HL-60 (cell line): Measurements from ENCODE around the gene ZBTB47.

Experiments used
- DNase-seq, 2 experiments: peaks; one replicate each; pipeline ENCODE4 v3.0.0-alpha.2; 2010 to 2020; ENCODE audit warnings: low read depth in 1 of 2, low spot score in 1 of 2
- H3K27ac ChIP-seq: fragments of 250-450 bp; sonication (Bioruptor Pico); replicated peaks from 2 replicates; pipeline ENCODE4 v1.5.1; 2020; ENCODE audit warnings: mild to moderate bottlenecking, moderate library complexity
- H3K27me3 ChIP-seq: fragments of 250-450 bp; sonication (Bioruptor Pico); 2 replicates; pipeline ENCODE4 v1.5.1; 2021; ENCODE audit warnings: mild to moderate bottlenecking, moderate library complexity; ENCODE audit not compliant: insufficient read depth, poor library complexity, severe bottlenecking
- H3K4me3 ChIP-seq: replicated peaks from 2 replicates; pipeline ENCODE4 v1.5.1; 2011; ENCODE audit warnings: mild to moderate bottlenecking, control low read depth, low read length; ENCODE audit not compliant: insufficient read depth
- GABPA ChIP-seq: IDR thresholded peaks from 2 replicates; pipeline ENCODE4 v1.6.1; 2012; ENCODE audit warnings: low read depth
- POLR2AphosphoS5 ChIP-seq: IDR thresholded peaks from 2 replicates; pipeline ENCODE4 v1.6.1; 2012; ENCODE audit warnings: low read depth
- SPI1 ChIP-seq: IDR thresholded peaks from 2 replicates; pipeline ENCODE4 v1.6.1; 2012; ENCODE audit warnings: low read depth, mild to moderate bottlenecking, borderline replicate concordance
- TF ChIP-seq, protein P1 (sequence below): IDR thresholded peaks from 2 replicates; pipeline ENCODE4 v1.6.1; 2012; ENCODE audit warnings: low read depth; ENCODE audit not compliant: insufficient replicate concordance
- TF ChIP-seq, protein P2 (sequence below): IDR thresholded peaks from one replicate; pipeline ENCODE4 v1.5.1; 2011; ENCODE audit warnings: low read length, control low read depth, inconsistent platforms; ENCODE audit not compliant: insufficient read depth

ZBTB47 gene

DNA sequence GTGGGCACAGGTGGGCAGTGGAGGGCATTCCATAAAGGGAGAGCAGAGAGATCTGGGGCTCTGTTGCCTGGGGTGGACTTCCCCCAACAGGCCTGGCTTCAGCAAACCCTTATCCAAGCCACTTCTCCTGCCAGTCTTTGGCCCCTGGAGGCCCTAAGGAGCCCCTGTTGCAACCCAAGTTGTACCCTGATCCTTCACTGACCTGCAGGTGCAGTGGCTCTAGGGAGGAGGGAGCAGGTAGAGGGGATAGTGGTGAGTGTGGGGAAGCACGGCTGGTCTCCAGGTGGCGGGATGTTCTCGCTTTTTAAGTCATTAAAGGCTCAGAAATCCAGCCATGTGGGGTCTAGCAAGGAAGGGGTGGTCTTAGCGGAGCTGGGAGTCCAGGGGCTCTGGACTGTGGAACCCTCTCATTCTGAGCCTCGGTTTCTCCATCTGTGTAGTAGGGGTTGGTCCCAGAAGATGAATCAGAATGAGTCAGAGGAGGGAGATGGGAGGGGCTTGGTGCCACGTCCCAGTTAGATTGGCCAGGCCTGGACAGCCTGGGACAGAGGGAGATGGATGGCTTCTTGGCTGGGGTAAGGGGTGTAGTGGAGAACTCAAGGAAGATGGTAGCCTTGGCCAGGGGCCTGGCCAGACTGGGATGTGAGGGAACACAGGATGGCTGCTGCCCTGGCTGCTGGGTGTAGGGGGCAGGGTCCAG is 2.6 kb downstream of the ZBTB47 start:
- H3K4me3 ChIP-seq: no peak overlapping the region
- no peaks in the 10 kb centered on the region for H3K27me3 ChIP-seq
- no peak for TF ChIP-seq POLR2AphosphoS5
- TF ChIP-seq, protein P1, sequence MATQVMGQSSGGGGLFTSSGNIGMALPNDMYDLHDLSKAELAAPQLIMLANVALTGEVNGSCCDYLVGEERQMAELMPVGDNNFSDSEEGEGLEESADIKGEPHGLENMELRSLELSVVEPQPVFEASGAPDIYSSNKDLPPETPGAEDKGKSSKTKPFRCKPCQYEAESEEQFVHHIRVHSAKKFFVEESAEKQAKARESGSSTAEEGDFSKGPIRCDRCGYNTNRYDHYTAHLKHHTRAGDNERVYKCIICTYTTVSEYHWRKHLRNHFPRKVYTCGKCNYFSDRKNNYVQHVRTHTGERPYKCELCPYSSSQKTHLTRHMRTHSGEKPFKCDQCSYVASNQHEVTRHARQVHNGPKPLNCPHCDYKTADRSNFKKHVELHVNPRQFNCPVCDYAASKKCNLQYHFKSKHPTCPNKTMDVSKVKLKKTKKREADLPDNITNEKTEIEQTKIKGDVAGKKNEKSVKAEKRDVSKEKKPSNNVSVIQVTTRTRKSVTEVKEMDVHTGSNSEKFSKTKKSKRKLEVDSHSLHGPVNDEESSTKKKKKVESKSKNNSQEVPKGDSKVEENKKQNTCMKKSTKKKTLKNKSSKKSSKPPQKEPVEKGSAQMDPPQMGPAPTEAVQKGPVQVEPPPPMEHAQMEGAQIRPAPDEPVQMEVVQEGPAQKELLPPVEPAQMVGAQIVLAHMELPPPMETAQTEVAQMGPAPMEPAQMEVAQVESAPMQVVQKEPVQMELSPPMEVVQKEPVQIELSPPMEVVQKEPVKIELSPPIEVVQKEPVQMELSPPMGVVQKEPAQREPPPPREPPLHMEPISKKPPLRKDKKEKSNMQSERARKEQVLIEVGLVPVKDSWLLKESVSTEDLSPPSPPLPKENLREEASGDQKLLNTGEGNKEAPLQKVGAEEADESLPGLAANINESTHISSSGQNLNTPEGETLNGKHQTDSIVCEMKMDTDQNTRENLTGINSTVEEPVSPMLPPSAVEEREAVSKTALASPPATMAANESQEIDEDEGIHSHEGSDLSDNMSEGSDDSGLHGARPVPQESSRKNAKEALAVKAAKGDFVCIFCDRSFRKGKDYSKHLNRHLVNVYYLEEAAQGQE: no peak
- no peak for TF ChIP-seq SPI1
- no peak for TF ChIP-seq GABPA
- TF ChIP-seq, protein P2, sequence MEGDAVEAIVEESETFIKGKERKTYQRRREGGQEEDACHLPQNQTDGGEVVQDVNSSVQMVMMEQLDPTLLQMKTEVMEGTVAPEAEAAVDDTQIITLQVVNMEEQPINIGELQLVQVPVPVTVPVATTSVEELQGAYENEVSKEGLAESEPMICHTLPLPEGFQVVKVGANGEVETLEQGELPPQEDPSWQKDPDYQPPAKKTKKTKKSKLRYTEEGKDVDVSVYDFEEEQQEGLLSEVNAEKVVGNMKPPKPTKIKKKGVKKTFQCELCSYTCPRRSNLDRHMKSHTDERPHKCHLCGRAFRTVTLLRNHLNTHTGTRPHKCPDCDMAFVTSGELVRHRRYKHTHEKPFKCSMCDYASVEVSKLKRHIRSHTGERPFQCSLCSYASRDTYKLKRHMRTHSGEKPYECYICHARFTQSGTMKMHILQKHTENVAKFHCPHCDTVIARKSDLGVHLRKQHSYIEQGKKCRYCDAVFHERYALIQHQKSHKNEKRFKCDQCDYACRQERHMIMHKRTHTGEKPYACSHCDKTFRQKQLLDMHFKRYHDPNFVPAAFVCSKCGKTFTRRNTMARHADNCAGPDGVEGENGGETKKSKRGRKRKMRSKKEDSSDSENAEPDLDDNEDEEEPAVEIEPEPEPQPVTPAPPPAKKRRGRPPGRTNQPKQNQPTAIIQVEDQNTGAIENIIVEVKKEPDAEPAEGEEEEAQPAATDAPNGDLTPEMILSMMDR: no peak
- no peak for DNase-seq
- H3K27ac ChIP-seq: no peak overlapping the region

DNA sequence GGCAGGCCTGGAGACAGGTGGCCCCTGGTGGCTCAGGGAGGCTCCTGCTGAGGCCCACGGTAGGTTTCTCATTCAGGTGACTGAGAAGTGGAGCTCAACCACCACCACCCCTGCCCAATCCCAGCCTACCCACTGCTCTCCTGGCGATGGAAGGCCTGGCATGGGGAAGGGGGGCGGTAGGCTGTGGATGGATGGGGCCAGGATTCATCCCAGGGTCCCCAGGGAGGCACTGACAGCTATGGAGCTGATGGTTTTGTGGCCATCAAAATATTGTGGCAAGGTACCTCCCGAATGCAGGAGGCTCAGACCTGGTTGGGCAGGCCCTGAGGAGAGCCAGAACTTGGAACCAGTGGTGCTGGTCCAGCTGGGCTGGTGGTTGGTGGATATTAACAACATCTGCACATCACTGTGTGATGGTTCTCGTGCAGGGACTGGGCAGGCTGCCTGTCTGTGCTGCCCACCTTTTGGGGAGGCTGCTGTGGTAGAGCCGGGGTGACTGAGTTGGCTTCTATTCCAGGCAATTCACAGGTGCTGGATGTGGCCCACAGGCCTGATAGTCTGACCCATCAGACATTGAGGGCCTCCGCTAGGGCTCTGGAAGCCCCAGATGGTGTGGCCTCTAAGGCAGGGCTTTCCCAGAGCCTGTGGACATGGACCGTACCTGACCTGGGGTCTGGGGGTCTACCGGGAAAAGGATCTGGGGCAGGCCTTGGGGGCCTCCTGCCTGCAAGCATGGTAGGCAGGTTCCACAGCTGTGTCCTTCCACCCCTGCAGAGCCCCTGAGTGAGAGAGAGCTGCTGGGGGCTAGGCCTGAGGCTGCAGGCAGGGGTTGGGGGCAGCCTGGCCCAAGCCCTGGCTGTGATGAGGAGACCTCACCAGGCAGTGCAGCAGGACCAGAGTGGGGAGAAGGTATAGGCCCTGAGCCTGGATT is 3.4 kb downstream of the ZBTB47 start:
- TF ChIP-seq, protein P2: no peak
- TF ChIP-seq, protein P1: no peak
- TF ChIP-seq GABPA (no peak), POLR2AphosphoS5 (no peak), SPI1 (no peak)
- Histone ChIP-seq H3K4me3 (no peak overlapping the region), H3K27me3 (no peaks in the 10 kb centered on the region), H3K27ac (no peak overlapping the region)
- DNase-seq: no peak

DNA sequence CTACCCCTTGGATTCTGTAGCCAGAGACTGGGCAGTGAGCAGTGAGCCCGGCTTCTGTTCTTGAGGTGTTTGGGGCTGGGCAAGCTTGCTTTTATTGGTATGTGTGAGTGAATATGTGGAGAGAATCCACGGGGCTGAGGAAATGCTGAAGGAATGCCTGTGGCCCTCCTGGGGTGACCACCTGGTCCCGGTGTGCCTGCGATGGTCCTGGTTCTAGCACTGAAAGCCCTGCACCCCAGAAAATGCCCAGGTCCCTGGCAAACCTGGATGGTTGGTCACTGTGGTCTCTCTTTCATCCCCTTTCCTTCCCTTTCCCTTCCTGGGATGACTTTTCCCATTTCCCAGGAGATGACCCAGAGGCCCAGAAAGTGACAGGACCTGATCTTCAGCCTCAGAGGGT is 4.2 kb downstream of the ZBTB47 start:
- Histone ChIP-seq H3K4me3 (no peak overlapping the region), H3K27ac (no peak overlapping the region), H3K27me3 (no peaks in the 10 kb centered on the region)
- TF ChIP-seq, protein P2: no peak
- no peak for TF ChIP-seq GABPA
- no peak for TF ChIP-seq POLR2AphosphoS5
- TF ChIP-seq, protein P1: no peak
- TF ChIP-seq SPI1: no peak
- no peak for DNase-seq
